Fibroblast of lung (primary cell): ENCODE results near the gene SUMO1. TPM values are rescaled to one million over a fixed set of nuclear protein-coding genes. Genes with fewer than 3 reads are reported as not detected.
A peak's percentile ranks its signal among the peaks of the same experiment; 100 is the strongest.
"Not testable (repeated sequence)": the region's sequence is repeated elsewhere in the genome, so short reads cannot be mapped to it uniquely, and the experiment has no call there.

Experiments used
- DNase-seq, 2 donors: peaks; one replicate each; pipeline versions ENCODE4 v3.0.0 to v3.0.0-alpha.2; 2010; ENCODE audit warnings: low read depth in 2 of 2
- H2AFZ ChIP-seq: 2 replicates; pipeline ENCODE4 v1.5.1; 2012; ENCODE audit warnings: low read length, control low read depth, inconsistent platforms
- H3K27ac ChIP-seq: 2 replicates; pipeline ENCODE4 v1.5.1; 2011; ENCODE audit warnings: low read length, control low read depth; ENCODE audit not compliant: insufficient read depth
- H3K27me3 ChIP-seq: 2 replicates; pipeline ENCODE4 v1.5.1; 2011; ENCODE audit warnings: mild to moderate bottlenecking, low read length; ENCODE audit not compliant: control insufficient read depth, insufficient read depth
- H3K36me3 ChIP-seq: 2 replicates; pipeline ENCODE4 v1.5.1; 2011; ENCODE audit warnings: low read length; ENCODE audit not compliant: control insufficient read depth, insufficient read depth
- H3K4me1 ChIP-seq: 2 replicates; pipeline ENCODE4 v1.5.1; 2011; ENCODE audit warnings: low read length; ENCODE audit not compliant: control insufficient read depth, insufficient read depth; ENCODE audit errors: extremely low read depth
- H3K4me2 ChIP-seq: 2 replicates; pipeline ENCODE4 v1.5.1; 2011; ENCODE audit warnings: low read length, control low read depth; ENCODE audit not compliant: insufficient read depth; ENCODE audit errors: extremely low read depth
- H3K4me3 ChIP-seq, 4 experiments: fragments of 200-600 bp in 1 of 4; sonication (generic) in 1 of 4; replicated peaks in 1 of 4; 2 replicates each; pipeline ENCODE4 v1.5.1; 2011 to 2016; ENCODE audit warnings: low read length in 4 of 4, low read depth in 3 of 4, mild to moderate bottlenecking in 3 of 4, control low read depth in 2 of 4, inconsistent platforms in 1 of 4, mixed read lengths in 1 of 4; ENCODE audit not compliant: insufficient read depth in 1 of 4; ENCODE audit errors: control extremely low read depth in 1 of 4
- H3K79me2 ChIP-seq: 2 replicates; pipeline ENCODE4 v1.5.1; 2012; ENCODE audit warnings: mild to moderate bottlenecking, low read length, inconsistent platforms; ENCODE audit not compliant: control insufficient read depth, insufficient read depth
- H3K9ac ChIP-seq: 2 replicates; pipeline ENCODE4 v1.5.1; 2011; ENCODE audit warnings: mild to moderate bottlenecking, low read length, control low read depth; ENCODE audit not compliant: insufficient read depth
- H3K9me3 ChIP-seq: 2 replicates; pipeline ENCODE4 v1.5.1; 2012; ENCODE audit warnings: low read depth, low read length; ENCODE audit not compliant: control insufficient read depth, insufficient read depth
- H4K20me1 ChIP-seq: 2 replicates; pipeline ENCODE4 v1.5.1; 2011; ENCODE audit warnings: low read length; ENCODE audit not compliant: control insufficient read depth, insufficient read depth; ENCODE audit errors: extremely low read depth
- EZH2 ChIP-seq: IDR thresholded peaks from 2 replicates; pipeline ENCODE4 v1.5.1; 2012; ENCODE audit warnings: low read length, control low read depth, mild to moderate bottlenecking; ENCODE audit errors: missing control alignments
- polyA plus RNA-seq, 2 donors: library from polyadenylated mRNA; depleted of rRNA in 1 of 2; stranded (reverse) in 1 of 2; unstranded in 1 of 2; fragments of >200 nt; gene quantifications; 2 replicates each; pipeline ENCODE4 v1.2.1, GENCODE V29; 2011 to 2012; ENCODE audit warnings: missing spikeins in 1 of 2
- total RNA-seq: library from RNA; depleted of rRNA; stranded (reverse); fragments of >200 nt; gene quantifications from 2 replicates; pipeline ENCODE4 v1.2.1, GENCODE V29; 2014
- TF ChIP-seq, protein P1 (sequence below), 2 donors: IDR thresholded peaks in 1 of 2; conservative IDR thresholded peaks in 1 of 2; 1 replicate in 1 of 2; 2 replicates in 1 of 2; pipeline ENCODE4 v1.5.1; 2011 to 2012; ENCODE audit warnings: low read length in 2 of 2, control low read depth in 1 of 2, inconsistent platforms in 1 of 2, low read depth in 1 of 2, mild to moderate bottlenecking in 1 of 2

The SUMO1 gene
- total and polyA plus RNA-seq, 2 donors (not counting 1 experiment from before 2014, with no cell fraction given) = 107 to 170 TPM

DNA sequence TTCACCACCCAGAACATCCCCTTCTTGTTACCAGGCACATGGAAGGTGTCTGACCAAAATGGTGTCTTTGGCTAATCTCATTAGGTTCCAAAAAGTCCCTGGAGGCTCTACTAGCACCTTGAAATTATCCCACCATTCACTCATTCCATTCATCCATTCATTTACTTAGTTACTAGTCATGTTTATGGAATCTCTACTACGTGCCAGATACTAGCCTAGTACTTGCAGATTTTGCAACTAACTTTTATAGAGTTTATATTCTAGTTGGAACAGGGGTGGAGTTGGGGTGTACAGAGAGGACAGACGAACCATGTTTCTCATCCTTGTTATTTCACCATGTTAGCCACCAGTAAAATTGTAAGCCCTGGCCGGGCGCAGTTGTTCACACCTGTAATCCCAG lies 23.1 kb upstream of the SUMO1 start:
- no peaks in the 10 kb centered on the region for H3K4me1 ChIP-seq
- H3K9me3 ChIP-seq = no peaks in the 10 kb centered on the region
- H3K4me2 ChIP-seq = no peak overlapping the region
- DNase-seq = peak; percentile 42
- no peak overlapping the region for H3K27ac ChIP-seq
- no peaks in the 10 kb centered on the region for H4K20me1 ChIP-seq
- TF ChIP-seq, protein P1, sequence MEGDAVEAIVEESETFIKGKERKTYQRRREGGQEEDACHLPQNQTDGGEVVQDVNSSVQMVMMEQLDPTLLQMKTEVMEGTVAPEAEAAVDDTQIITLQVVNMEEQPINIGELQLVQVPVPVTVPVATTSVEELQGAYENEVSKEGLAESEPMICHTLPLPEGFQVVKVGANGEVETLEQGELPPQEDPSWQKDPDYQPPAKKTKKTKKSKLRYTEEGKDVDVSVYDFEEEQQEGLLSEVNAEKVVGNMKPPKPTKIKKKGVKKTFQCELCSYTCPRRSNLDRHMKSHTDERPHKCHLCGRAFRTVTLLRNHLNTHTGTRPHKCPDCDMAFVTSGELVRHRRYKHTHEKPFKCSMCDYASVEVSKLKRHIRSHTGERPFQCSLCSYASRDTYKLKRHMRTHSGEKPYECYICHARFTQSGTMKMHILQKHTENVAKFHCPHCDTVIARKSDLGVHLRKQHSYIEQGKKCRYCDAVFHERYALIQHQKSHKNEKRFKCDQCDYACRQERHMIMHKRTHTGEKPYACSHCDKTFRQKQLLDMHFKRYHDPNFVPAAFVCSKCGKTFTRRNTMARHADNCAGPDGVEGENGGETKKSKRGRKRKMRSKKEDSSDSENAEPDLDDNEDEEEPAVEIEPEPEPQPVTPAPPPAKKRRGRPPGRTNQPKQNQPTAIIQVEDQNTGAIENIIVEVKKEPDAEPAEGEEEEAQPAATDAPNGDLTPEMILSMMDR (conservative IDR thresholded peaks at IDR 0.05 in 1 of 2, IDR thresholded peaks at IDR 0.05 in 1 of 2; ENCODE audit: low read depth in 1 of 2, low read length in 2 of 2) = no peak
- no peak for TF ChIP-seq EZH2
- no peak overlapping the region for H3K4me3 ChIP-seq
- H3K9ac ChIP-seq = no peak overlapping the region
- no peaks in the 10 kb centered on the region for H3K27me3 ChIP-seq
- no peak overlapping the region for H2AFZ ChIP-seq
- H3K36me3 ChIP-seq = no peaks in the 10 kb centered on the region
- H3K79me2 ChIP-seq = peaks cover 10% of the 10 kb centered on the region

DNA sequence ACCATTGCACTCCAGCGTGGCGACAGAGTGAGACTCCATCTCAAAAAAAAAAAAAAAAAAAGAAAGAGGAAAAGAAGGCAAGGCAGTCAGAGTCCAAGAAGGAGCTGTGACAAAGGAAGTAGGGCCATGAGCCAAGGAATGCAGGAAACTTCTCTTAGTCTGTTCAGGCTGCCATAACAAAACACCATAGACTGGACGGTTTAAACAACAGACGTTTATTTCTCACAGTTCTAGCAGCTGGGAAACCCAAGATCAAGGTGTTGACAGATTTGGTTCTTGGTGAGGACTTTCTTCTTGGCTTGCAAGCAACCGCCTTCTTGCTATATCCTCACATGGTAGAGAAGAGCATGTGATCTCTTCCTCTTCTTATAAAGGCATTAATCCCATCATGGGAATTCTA lies 13.1 kb upstream of the SUMO1 start:
- Histone ChIP-seq H3K4me1 (no peaks in the 10 kb centered on the region), H3K9ac (no peak overlapping the region), H3K36me3 (no peaks in the 10 kb centered on the region), H3K27me3 (no peaks in the 10 kb centered on the region), H2AFZ (peak overlapping the region; percentile 34), H3K4me2 (no peak overlapping the region), H3K4me3 (no peak overlapping the region), H4K20me1 (no peaks in the 10 kb centered on the region), H3K79me2 (no peaks in the 10 kb centered on the region), H3K9me3 (no peaks in the 10 kb centered on the region), H3K27ac (no peak overlapping the region)
- peak in 1 of 2 donors; percentile 53 for DNase-seq
- TF ChIP-seq, protein P1 (conservative IDR thresholded peaks at IDR 0.05 in 1 of 2, IDR thresholded peaks at IDR 0.05 in 1 of 2; ENCODE audit: low read depth in 1 of 2, low read length in 2 of 2) = no peak
- no peak for TF ChIP-seq EZH2

DNA sequence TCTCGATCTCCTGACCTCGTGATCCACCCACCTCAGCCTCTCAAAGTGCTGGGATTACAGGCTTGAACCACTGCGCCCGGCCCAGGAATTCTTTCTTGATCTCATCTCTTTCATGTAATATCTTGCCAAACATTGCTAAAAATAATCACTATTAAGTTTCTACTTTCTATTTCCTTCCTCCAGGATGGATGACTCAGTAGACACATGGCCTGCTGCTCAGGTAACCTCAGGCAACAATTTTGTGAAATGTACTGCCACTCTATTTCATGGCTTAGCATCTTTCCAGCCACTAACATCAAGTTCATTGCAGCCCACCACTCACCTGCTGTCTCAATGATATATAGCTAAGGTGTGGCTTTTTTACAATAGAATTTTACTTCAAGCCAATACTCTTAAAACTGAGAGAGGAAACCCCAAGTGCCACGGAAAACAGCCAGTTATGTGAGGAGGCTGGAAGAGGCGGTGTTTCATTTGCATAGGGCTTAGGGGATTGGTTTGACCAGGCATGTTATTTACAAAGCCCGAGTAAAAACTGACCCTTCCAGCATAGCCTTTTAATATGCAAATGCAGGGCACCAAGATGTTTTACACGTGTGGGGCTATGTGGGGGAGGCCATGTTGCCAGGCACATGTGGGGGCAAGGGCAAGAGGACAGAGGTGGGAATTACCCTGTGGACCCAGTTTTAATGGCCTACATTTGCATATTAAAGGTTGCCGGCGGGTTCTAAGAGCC lies 11.3 kb upstream of the SUMO1 start:
- H3K79me2 ChIP-seq = no peaks in the 10 kb centered on the region
- H3K4me3 ChIP-seq = no peak overlapping the region
- H2AFZ ChIP-seq = no peak overlapping the region
- H4K20me1 ChIP-seq = no peaks in the 10 kb centered on the region
- DNase-seq = peak in 1 of 2 donors; percentile 49
- no peaks in the 10 kb centered on the region for H3K36me3 ChIP-seq
- no peak overlapping the region for H3K27ac ChIP-seq
- no peak for TF ChIP-seq EZH2
- TF ChIP-seq, protein P1 (conservative IDR thresholded peaks at IDR 0.05 in 1 of 2, IDR thresholded peaks at IDR 0.05 in 1 of 2; ENCODE audit: low read depth in 1 of 2, low read length in 2 of 2) = no peak
- H3K4me1 ChIP-seq = no peaks in the 10 kb centered on the region
- no peaks in the 10 kb centered on the region for H3K9me3 ChIP-seq
- no peak overlapping the region for H3K4me2 ChIP-seq
- H3K27me3 ChIP-seq = no peaks in the 10 kb centered on the region
- no peak overlapping the region for H3K9ac ChIP-seq

DNA sequence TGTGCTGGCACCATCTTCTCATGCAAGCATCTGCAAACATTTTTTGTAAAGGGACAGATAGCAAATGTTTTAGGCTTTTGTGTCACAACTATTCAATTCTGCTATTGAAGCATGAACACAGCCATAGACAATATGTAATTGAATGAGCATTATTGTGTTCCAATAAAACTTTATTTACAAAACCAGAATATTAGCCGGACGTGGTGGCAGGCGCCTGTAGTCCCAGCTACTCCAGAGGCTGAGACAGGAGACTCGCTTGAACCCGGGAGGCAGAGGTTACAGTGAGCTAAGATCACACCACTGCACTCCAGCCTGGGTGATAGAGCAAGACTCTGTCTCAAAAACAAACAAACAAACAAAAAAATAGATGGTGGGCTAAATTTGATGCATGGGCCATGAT lies 9.3 kb upstream of the SUMO1 start:
- H3K9ac ChIP-seq, H3K36me3 ChIP-seq, H3K4me2 ChIP-seq, H3K4me3 ChIP-seq, H3K79me2 ChIP-seq, H4K20me1 ChIP-seq, DNase-seq, H3K9me3 ChIP-seq, H3K4me1 ChIP-seq, H3K27ac ChIP-seq, H2AFZ ChIP-seq, H3K27me3 ChIP-seq: not testable (repeated sequence)
